Activated T-helper 9 cell treated with anti-CD3 and anti-CD28 coated beads, Interleukin-2, amount 50 U/mL, for 16 hours (primary cell): ENCODE results near the gene IL32.

Experiments
- DNase-seq: peaks from one replicate; pipeline ENCODE4 v3.0.0-alpha.2; 2020; ENCODE audit warnings: low read depth

IL32 gene

GRCh38 chr16:3027983-3028715 is 37.3 kb upstream of the IL32 start:
- peak; percentile 84 for DNase-seq

GRCh38 chr16:3028716-3029319 is 36.6 kb upstream of the IL32 start:
- no peak for DNase-seq

GRCh38 chr16:3029491-3030221 is 35.8 kb upstream of the IL32 start:
- DNase-seq = peak; percentile 25

GRCh38 chr16:3030222-3031212 is 34.9 kb upstream of the IL32 start:
- DNase-seq = no peak

GRCh38 chr16:3032624-3033023 is 32.8 kb upstream of the IL32 start:
- DNase-seq = no peak

- DNase-seq = no peak
These were observed 30.0 kb upstream of the IL32 start for GRCh38 chr16:3035289-3035971.

- no peak for DNase-seq
These were observed 29.3 kb upstream of the IL32 start for GRCh38 chr16:3035972-3036725.

GRCh38 chr16:3036726-3037315 is 28.6 kb upstream of the IL32 start, which contains the start of gene BICDL2:
BICDL2 (minus strand) TSS chr16:3036944; CDS start chr16:3035496, 1,448 bp downstream.
- no peak for DNase-seq

DNA sequence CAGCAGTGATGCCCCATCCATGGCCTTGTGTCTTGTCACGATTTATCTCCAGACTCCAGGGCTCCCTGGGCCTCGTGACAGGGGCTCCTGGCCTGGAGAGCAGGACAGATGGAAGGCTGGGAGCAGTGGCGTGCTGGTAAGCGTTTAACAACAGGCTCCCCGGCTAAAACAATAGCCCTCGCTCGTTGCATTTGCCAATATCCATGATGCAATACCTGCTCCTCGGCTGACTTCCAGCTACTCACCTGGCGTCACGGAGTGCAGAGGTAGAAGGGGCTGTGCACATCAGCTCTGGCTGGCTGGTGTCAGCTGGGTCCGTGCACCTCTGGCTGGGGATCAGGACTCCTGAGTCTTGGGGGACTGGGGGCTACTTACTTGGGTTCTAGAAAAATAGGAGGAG is 27.2 kb upstream of the IL32 start:
- DNase-seq = no peak

DNA sequence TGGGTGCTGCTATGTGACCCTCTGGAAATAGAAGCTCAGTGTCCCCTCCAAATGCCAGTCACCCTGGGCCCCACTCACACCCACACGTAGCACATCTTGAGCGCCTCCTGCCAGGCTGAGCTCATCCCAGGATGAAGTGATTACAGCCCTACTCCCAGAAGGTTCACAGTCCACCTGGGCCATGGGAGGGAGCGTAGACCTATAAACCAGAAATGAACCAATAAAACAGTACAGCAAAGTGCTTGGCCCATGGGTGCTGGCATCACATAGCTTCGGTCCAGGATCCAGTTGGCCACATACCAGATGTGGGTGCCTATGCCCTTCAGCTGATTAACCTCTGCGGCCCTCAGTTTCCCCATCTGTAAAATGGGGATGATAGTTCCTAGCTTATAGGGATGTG is 26.5 kb upstream of the IL32 start:
- DNase-seq = no peak

- no peak for DNase-seq
These were observed 23.1 kb upstream of the IL32 start for GRCh38 chr16:3042376-3042775.

DNA sequence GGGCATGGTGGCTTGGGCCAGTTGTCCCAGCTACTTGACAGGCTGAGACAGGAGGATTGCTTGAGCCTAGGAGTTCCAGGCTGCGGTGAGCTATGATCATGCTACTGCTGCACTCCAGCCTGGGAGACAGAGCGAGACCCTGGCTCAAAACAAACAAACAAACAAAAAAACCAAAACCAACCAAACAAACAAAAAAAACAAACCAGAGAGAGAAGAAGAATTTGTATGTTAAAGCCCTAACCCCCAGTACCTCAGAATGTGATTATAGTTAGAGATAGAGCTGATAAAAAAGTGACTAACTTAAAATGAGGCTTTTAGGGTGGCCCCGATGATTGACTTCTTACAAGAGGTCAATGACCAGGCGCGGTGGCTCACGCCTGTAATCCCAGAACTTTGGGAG is 20.7 kb upstream of the IL32 start:
- DNase-seq = no peak

- DNase-seq = no peak
These were observed 19.4 kb upstream of the IL32 start, which contains the start of gene MMP25 for GRCh38 chr16:3045758-3046640. MMP25 (plus strand) TSS chr16:3046561; CDS start chr16:3046918, 357 bp downstream.

- no peak for DNase-seq
These were observed 18.6 kb upstream of the IL32 start for GRCh38 chr16:3046641-3047386.

GRCh38 chr16:3047387-3047720 is 18.1 kb upstream of the IL32 start:
- DNase-seq = no peak

- DNase-seq = no peak
These were observed 15.4 kb upstream of the IL32 start for GRCh38 chr16:3049921-3050481.

DNA sequence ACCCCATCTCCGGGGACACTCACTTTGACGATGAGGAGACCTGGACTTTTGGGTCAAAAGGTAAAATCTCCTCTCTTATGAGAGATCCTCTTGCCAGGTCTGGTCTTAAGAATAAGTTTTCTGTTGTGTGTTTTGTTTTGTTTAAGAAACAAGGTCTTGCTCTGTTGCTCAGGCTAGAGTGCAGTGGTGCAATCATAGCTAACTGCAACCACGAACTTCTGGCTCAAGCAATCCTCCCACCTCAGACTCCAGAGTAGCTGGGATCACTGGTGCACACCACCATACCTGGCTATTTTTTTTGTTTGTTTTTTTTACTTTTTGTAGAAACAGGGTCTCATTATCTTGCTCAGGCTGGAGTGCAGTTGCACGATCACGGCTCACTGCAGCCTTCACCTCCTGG is 15.0 kb upstream of the IL32 start:
- DNase-seq = no peak

- DNase-seq = no peak
These were observed 14.4 kb upstream of the IL32 start for GRCh38 chr16:3051009-3051408.
